Measurements from ENCODE around the gene PPDPF. TPM values are rescaled to one million over a fixed set of nuclear protein-coding genes. Genes with fewer than 3 reads are reported as not detected.

Gene PPDPF
- total RNA-seq, 1 donor from 2014 or later = 173 TPM

Other genes with a start within 250 kb of the PPDPF start
- gene ARFGAP1, start 248.0 kb upstream of the PPDPF start, total RNA-seq = 60.8 TPM
- not detected for gene COL20A1, start 227.6 kb upstream of the PPDPF start, total RNA-seq
- gene CHRNA4, start 159.4 kb upstream of the PPDPF start, total RNA-seq = not detected
- not detected for gene KCNQ2, start 48.1 kb upstream of the PPDPF start, total RNA-seq
- gene EEF1A2, start 21.7 kb upstream of the PPDPF start, total RNA-seq = 1.2 TPM
- gene PTK6, start 16.6 kb downstream of the PPDPF start, total RNA-seq = 0.10 TPM
- not detected for gene SRMS, start 27.0 kb downstream of the PPDPF start, total RNA-seq
- 0.13 TPM for gene FNDC11, start 33.4 kb downstream of the PPDPF start, total RNA-seq
- 50.8 TPM for gene HELZ2, start 53.5 kb downstream of the PPDPF start, total RNA-seq
- 10.0 TPM for gene GMEB2, start 106.3 kb downstream of the PPDPF start, total RNA-seq
- 9.9 TPM for gene STMN3, start 132.7 kb downstream of the PPDPF start, total RNA-seq
- 31.7 TPM for gene RTEL1, start 137.5 kb downstream of the PPDPF start, total RNA-seq
- gene TNFRSF6B, start 175.9 kb downstream of the PPDPF start, total RNA-seq = 4.7 TPM
- 47.3 TPM for gene ARFRP1, start 187.2 kb downstream of the PPDPF start, total RNA-seq
- gene ZGPAT, start 187.3 kb downstream of the PPDPF start, total RNA-seq = 26.7 TPM
- 6.5 TPM for gene LIME1, start 215.9 kb downstream of the PPDPF start, total RNA-seq
- gene SLC2A4RG, start 219.0 kb downstream of the PPDPF start, total RNA-seq = 62.0 TPM